Endothelial cell of umbilical vein (primary cell): ENCODE data around the gene AKAP6.

Experiments
- CTCF ChIP-seq, 2 donors: IDR thresholded peaks; 1 replicate in 1 of 2; 2 replicates in 1 of 2; pipeline ENCODE4 v1.5.1; 2011; ENCODE audit warnings: low read length in 2 of 2, mild to moderate bottlenecking in 2 of 2, moderate library complexity in 2 of 2, control low read depth in 1 of 2, inconsistent platforms in 1 of 2, low read depth in 1 of 2; ENCODE audit not compliant: insufficient read depth in 1 of 2; ENCODE audit errors: extremely low read depth in 1 of 2
- EZH2 ChIP-seq: IDR thresholded peaks from 2 replicates; pipeline ENCODE4 v1.6.1; 2012; ENCODE audit warnings: borderline replicate concordance, low read depth, mild to moderate bottlenecking, moderate library complexity, low read length, inconsistent platforms; ENCODE audit not compliant: severe bottlenecking
- GATA2 ChIP-seq: IDR thresholded peaks from 2 replicates; pipeline ENCODE4 v1.7.0; 2011; ENCODE audit warnings: low read depth, mild to moderate bottlenecking, moderate library complexity, mixed read lengths, low read length; ENCODE audit not compliant: insufficient read length, insufficient read depth
- MYC ChIP-seq: IDR thresholded peaks from one replicate; pipeline ENCODE4 v1.6.1; 2011; ENCODE audit warnings: mild to moderate bottlenecking, low read depth, low read length
- POLR2A ChIP-seq: IDR thresholded peaks from 2 replicates; pipeline ENCODE4 v1.6.1; 2012; ENCODE audit warnings: low read depth, mild to moderate bottlenecking, control low read depth, low read length
- POLR2AphosphoS5 ChIP-seq: IDR thresholded peaks from 2 replicates; pipeline ENCODE4 v1.6.1; 2012; ENCODE audit warnings: low read depth, mild to moderate bottlenecking, control low read depth, low read length, moderate library complexity; ENCODE audit not compliant: insufficient read depth

GRCh38 chr14:32650030-32650429 lies 320.9 kb downstream of the AKAP6 start:
- no peak for TF ChIP-seq POLR2AphosphoS5
- TF ChIP-seq POLR2A, result no peak
- no peak for TF ChIP-seq EZH2
- no peak for TF ChIP-seq CTCF (IDR thresholded peaks at IDR 0.05; ENCODE audit: extremely low read depth in 1 of 2, insufficient read depth in 1 of 2, low read depth in 1 of 2, low read length in 2 of 2)
- TF ChIP-seq MYC, result no peak
- no peak for TF ChIP-seq GATA2
